SK-N-SH (cell line): ENCODE data around the gene TIAL1.

Experiments used
- CTCF ChIP-seq: fragments of 200-600 bp; sonication (generic); IDR thresholded peaks from 2 replicates; pipeline ENCODE4 v1.6.1; 2017; ENCODE audit warnings: antibody characterized with exemption, mild to moderate bottlenecking, moderate library complexity
- MEF2A ChIP-seq: IDR thresholded peaks from 2 replicates; pipeline ENCODE4 v1.4.0; 2012; ENCODE audit warnings: low read depth, borderline replicate concordance
- NFIC ChIP-seq: IDR thresholded peaks from 2 replicates; pipeline ENCODE4 v1.4.0; 2012; ENCODE audit warnings: borderline replicate concordance
- POLR2AphosphoS5 ChIP-seq: IDR thresholded peaks from 2 replicates; pipeline ENCODE4 v1.6.1; 2012; ENCODE audit warnings: low read depth, low read length
- USF2 ChIP-seq: fragments of 150-350 bp; IDR thresholded peaks from 2 replicates; pipeline ENCODE4 v1.6.1; 2017; ENCODE audit warnings: antibody characterized with exemption, low read length, low read depth, borderline replicate concordance
- YY1 ChIP-seq: IDR thresholded peaks from 2 replicates; pipeline ENCODE4 v1.4.0; 2012; ENCODE audit warnings: low read depth, mild to moderate bottlenecking

- TF ChIP-seq USF2 (no peak), CTCF (no peak), POLR2AphosphoS5 (no peak), YY1 (no peak), NFIC (no peak), MEF2A (no peak)
Measured at GRCh38 chr10:119549247-119549999, 47.3 kb downstream of the TIAL1 start.
